ENCODE results near the gene CDKL4. TPM values are rescaled to one million over a fixed set of nuclear protein-coding genes. Genes with fewer than 3 reads are reported as not detected.

The CDKL4 gene
- total RNA-seq, 1 donor from 2014 or later = 0.20 TPM

DNA sequence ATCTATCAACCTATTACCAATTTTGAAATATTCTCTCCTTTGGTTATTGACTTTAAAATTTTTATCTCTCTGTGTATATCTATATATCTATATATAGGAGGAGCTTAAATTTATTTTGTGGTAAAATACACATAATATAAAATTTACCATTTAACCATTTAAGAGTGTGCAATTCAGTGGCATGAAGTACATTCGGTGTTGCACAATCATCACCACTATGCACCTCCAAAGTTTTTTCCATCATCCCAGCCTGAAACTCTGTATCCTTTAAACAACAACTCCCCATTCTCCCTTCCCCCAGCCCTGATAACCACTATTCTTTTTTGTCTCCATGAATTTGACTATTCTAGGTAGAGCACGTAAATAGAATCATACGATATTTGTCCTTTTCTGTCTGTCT, 49.1 kb downstream of the CDKL4 start:
- Mint-ChIP-seq H3K36me3 (ENCODE audit: low read depth) (peaks cover 16% of the 10 kb centered on the region), H3K27me3 (ENCODE audit: low read depth) (no peaks in the 10 kb centered on the region), H3K4me1 (ENCODE audit: low read depth) (no peaks in the 10 kb centered on the region), H3K4me3 (ENCODE audit: unreplicated experiment) (no peak overlapping the region), H3K27ac (ENCODE audit: unreplicated experiment) (no peak overlapping the region), H3K9me3 (ENCODE audit: low read depth) (peaks cover 16% of the 10 kb centered on the region)
- TF ChIP-seq, protein P1, sequence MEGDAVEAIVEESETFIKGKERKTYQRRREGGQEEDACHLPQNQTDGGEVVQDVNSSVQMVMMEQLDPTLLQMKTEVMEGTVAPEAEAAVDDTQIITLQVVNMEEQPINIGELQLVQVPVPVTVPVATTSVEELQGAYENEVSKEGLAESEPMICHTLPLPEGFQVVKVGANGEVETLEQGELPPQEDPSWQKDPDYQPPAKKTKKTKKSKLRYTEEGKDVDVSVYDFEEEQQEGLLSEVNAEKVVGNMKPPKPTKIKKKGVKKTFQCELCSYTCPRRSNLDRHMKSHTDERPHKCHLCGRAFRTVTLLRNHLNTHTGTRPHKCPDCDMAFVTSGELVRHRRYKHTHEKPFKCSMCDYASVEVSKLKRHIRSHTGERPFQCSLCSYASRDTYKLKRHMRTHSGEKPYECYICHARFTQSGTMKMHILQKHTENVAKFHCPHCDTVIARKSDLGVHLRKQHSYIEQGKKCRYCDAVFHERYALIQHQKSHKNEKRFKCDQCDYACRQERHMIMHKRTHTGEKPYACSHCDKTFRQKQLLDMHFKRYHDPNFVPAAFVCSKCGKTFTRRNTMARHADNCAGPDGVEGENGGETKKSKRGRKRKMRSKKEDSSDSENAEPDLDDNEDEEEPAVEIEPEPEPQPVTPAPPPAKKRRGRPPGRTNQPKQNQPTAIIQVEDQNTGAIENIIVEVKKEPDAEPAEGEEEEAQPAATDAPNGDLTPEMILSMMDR (IDR thresholded peaks at IDR 0.05) = no peak
- DNase-seq (ENCODE audit: low spot score) = no peak

DNA sequence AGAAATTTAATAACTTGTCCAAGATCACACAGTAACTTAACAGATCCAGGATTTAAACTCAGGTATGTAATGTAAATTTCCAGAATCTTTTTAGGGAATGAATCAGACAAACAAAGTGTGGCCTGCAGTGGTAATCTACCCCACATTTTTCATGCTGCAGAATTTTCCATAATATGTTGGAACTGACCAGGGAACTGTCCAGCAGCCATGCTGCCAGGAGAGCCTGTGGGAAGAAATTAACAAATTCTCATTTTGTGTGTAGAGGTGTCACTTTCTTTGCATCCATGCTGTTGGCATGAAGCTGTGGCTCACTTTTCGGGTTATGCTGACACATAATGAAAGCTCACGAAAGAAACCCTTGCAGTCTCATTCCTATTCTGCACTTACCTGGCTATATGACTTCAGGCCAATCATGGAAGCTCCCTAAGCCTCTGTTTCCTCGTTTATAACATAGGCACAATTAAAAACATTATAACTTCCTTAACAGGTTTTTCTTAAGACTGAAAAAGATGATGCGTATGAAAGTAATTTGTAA, 54.7 kb downstream of the CDKL4 start:
- no peaks in the 10 kb centered on the region for H3K4me1 Mint-ChIP-seq (ENCODE audit: low read depth)
- TF ChIP-seq, protein P1 (IDR thresholded peaks at IDR 0.05) = no peak
- H3K36me3 Mint-ChIP-seq (ENCODE audit: low read depth) = no peaks in the 10 kb centered on the region
- no peak for DNase-seq (ENCODE audit: low spot score)
- no peak overlapping the region for H3K4me3 Mint-ChIP-seq (ENCODE audit: unreplicated experiment)
- no peaks in the 10 kb centered on the region for H3K9me3 Mint-ChIP-seq (ENCODE audit: low read depth)
- no peaks in the 10 kb centered on the region for H3K27me3 Mint-ChIP-seq (ENCODE audit: low read depth)
- H3K27ac Mint-ChIP-seq (ENCODE audit: unreplicated experiment) = no peak overlapping the region

DNA sequence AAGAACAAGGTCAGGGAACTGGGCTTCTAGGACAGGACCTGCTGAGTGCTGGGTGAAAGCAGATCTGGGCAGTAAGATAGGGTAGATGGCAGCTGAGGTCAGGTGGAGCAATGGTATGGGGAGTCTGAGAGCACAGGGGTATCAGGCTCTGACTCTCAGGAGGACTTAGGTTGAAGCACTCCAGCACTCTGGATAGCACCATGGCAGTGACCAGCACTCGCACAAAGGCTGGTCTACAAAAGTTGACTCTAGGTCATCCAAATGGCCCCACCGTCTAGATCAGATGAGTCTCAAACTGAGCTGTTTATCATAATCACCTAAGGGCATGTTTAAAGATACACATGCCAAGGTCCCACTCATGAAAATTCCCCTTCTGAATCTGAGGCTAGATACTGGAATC, 60.1 kb downstream of the CDKL4 start:
- Mint-ChIP-seq H3K27me3 (ENCODE audit: low read depth) (no peaks in the 10 kb centered on the region), H3K9me3 (ENCODE audit: low read depth) (no peaks in the 10 kb centered on the region), H3K27ac (ENCODE audit: unreplicated experiment) (no peak overlapping the region)

DNA sequence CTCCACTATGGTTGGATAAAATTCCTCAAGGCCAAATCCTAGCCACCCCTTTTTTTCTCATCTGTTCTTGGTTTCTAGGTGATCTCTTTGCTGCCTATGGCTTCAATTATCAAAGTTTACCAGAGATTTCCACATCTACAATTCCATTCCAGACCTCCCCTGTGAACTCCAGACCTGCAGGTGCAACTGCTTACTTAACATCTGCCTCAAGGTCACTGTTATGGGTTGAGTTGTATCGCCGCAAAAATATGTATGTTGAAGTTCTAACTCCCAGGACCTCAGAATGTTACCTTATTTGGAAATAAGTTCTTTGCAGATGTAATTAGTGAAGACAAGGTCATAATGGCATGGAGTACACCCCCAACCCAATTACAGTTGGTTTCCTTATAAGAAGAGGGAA, 62.5 kb downstream of the CDKL4 start:
- Mint-ChIP-seq H3K36me3 (ENCODE audit: low read depth) (peaks cover 2% of the 10 kb centered on the region), H3K4me1 (ENCODE audit: low read depth) (no peaks in the 10 kb centered on the region), H3K4me3 (ENCODE audit: unreplicated experiment) (no peak overlapping the region), H3K27me3 (ENCODE audit: low read depth) (no peaks in the 10 kb centered on the region), H3K9me3 (ENCODE audit: low read depth) (no peaks in the 10 kb centered on the region), H3K27ac (ENCODE audit: unreplicated experiment) (no peak overlapping the region)
- no peak for DNase-seq (ENCODE audit: low spot score)
- TF ChIP-seq, protein P1 (IDR thresholded peaks at IDR 0.05) = no peak

More for the DNA sequence above, 60.1 kb downstream of the CDKL4 start:
- no peaks in the 10 kb centered on the region for H3K4me1 Mint-ChIP-seq (ENCODE audit: low read depth)
- H3K4me3 Mint-ChIP-seq (ENCODE audit: unreplicated experiment) = no peak overlapping the region
- TF ChIP-seq, protein P1 (IDR thresholded peaks at IDR 0.05) = no peak
- peaks cover 2% of the 10 kb centered on the region for H3K36me3 Mint-ChIP-seq (ENCODE audit: low read depth)
- DNase-seq (ENCODE audit: low spot score) = no peak

DNA sequence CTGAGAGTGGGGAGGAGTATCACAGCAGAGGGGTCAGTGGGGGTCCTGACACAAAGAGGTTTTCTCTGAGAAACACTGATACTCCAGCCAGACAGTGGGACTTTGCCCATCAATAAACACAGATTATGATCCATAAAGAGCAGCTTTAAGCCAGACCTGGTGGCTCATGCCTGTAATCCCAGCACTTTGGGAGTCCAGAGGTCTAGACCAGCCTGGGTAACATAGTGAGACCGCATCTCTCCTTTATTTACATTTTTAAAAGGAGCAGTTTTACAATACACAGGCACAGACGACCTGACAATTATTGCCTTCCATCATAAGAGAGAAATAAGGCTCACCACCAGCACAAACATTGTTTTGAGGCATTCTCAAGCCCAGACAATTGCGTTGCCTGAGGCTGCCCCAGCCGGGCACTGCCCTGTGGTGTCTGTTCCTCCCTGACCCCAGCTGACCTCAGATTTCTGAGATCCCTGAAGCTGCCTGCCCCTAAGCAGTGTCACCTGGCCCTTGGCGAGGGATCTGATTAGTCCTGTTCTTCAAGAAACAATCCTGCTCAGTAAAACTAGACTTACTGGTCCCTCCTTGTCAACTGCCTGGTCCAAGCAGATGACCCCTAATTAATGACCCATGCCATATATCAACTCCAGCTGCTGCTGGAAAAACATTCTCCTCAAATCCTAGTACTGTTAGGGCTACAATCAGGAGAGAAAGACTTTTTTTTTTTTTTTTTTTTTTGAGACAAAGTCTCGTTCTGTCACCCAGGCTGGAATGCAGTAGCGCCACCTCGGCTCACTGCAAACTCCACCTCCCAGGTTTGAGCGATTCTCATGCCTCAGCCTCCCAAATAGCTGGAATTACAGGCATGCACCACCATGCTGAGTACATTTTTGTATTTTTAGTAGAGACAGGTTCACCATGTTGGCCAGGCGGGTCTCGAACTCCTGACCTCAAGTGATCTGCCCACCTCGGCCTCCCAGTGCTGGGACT, 63.5 kb downstream of the CDKL4 start:
- no peaks in the 10 kb centered on the region for H3K9me3 Mint-ChIP-seq (ENCODE audit: low read depth)
- H3K36me3 Mint-ChIP-seq (ENCODE audit: low read depth) = peaks cover 2% of the 10 kb centered on the region
- no peak overlapping the region for H3K4me3 Mint-ChIP-seq (ENCODE audit: unreplicated experiment)
- no peaks in the 10 kb centered on the region for H3K4me1 Mint-ChIP-seq (ENCODE audit: low read depth)
- TF ChIP-seq, protein P1 (IDR thresholded peaks at IDR 0.05) = no peak
- H3K27me3 Mint-ChIP-seq (ENCODE audit: low read depth) = no peaks in the 10 kb centered on the region
- H3K27ac Mint-ChIP-seq (ENCODE audit: unreplicated experiment) = no peak overlapping the region
- DNase-seq (ENCODE audit: low spot score) = no peak
